ENCODE results near the gene IGF1.

DNA sequence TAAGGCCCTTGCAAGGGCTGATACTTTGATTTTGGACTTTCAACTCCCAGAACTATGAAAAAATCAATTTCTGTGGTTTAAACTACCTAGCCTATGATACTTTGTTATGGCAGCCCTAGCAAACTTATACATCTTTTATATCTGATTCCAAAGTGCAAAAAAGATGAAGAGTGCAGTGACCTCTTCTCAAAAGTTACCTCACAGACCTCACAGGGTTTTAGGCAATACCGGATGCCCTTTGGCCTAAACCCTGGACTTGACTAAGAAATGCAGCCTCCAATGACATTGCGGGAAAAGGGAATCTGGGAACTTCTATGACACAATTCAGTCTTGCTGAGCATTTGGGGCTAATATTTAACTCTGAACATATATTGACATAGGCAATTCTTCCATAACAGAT is 63.3 kb downstream of the IGF1 start:
- TF ChIP-seq, protein P1, sequence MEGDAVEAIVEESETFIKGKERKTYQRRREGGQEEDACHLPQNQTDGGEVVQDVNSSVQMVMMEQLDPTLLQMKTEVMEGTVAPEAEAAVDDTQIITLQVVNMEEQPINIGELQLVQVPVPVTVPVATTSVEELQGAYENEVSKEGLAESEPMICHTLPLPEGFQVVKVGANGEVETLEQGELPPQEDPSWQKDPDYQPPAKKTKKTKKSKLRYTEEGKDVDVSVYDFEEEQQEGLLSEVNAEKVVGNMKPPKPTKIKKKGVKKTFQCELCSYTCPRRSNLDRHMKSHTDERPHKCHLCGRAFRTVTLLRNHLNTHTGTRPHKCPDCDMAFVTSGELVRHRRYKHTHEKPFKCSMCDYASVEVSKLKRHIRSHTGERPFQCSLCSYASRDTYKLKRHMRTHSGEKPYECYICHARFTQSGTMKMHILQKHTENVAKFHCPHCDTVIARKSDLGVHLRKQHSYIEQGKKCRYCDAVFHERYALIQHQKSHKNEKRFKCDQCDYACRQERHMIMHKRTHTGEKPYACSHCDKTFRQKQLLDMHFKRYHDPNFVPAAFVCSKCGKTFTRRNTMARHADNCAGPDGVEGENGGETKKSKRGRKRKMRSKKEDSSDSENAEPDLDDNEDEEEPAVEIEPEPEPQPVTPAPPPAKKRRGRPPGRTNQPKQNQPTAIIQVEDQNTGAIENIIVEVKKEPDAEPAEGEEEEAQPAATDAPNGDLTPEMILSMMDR (IDR thresholded peaks at IDR 0.05), result no peak
- no peak for TF ChIP-seq ZBTB33 (IDR thresholded peaks at IDR 0.05; ENCODE audit: borderline replicate concordance, low read depth)
- TF ChIP-seq POLR2AphosphoS5 (IDR thresholded peaks at IDR 0.05; ENCODE audit: low read depth, low read length), result no peak
- no peak for TF ChIP-seq EZH2phosphoT487 (IDR thresholded peaks at IDR 0.05; ENCODE audit: borderline replicate concordance, low read depth)
- TF ChIP-seq, protein P2, sequence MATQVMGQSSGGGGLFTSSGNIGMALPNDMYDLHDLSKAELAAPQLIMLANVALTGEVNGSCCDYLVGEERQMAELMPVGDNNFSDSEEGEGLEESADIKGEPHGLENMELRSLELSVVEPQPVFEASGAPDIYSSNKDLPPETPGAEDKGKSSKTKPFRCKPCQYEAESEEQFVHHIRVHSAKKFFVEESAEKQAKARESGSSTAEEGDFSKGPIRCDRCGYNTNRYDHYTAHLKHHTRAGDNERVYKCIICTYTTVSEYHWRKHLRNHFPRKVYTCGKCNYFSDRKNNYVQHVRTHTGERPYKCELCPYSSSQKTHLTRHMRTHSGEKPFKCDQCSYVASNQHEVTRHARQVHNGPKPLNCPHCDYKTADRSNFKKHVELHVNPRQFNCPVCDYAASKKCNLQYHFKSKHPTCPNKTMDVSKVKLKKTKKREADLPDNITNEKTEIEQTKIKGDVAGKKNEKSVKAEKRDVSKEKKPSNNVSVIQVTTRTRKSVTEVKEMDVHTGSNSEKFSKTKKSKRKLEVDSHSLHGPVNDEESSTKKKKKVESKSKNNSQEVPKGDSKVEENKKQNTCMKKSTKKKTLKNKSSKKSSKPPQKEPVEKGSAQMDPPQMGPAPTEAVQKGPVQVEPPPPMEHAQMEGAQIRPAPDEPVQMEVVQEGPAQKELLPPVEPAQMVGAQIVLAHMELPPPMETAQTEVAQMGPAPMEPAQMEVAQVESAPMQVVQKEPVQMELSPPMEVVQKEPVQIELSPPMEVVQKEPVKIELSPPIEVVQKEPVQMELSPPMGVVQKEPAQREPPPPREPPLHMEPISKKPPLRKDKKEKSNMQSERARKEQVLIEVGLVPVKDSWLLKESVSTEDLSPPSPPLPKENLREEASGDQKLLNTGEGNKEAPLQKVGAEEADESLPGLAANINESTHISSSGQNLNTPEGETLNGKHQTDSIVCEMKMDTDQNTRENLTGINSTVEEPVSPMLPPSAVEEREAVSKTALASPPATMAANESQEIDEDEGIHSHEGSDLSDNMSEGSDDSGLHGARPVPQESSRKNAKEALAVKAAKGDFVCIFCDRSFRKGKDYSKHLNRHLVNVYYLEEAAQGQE (IDR thresholded peaks at IDR 0.05; ENCODE audit: low read depth, low read length), result no peak
- TF ChIP-seq TCF12 (IDR thresholded peaks at IDR 0.05), result no peak
- no peak for TF ChIP-seq RAD21 (IDR thresholded peaks at IDR 0.05; ENCODE audit: low read length)
- TF ChIP-seq YY1 (IDR thresholded peaks at IDR 0.05; ENCODE audit: low read depth), result no peak
- no peak for TF ChIP-seq GABPA (IDR thresholded peaks at IDR 0.05; ENCODE audit: low read depth)

Measured in SK-N-SH (cell line).